Muscle of leg (tissue), 11 donors: Measurements from ENCODE around the gene UAP1L1. TPM values are rescaled to one million over a fixed set of nuclear protein-coding genes. Genes with fewer than 3 reads are reported as not detected.
A peak's percentile ranks its signal among the peaks of the same experiment; 100 is the strongest.

Experiments used
- DNase-seq: peaks from one replicate; pipeline ENCODE4 v3.0.0; 2013
- H3K27ac ChIP-seq: one replicate; pipeline ENCODE4 v1.5.1; 2013; ENCODE audit warnings: mild to moderate bottlenecking, low read length, control low read depth
- H3K27me3 ChIP-seq: one replicate; pipeline ENCODE4 v1.6.1; 2013; ENCODE audit warnings: low read length; ENCODE audit not compliant: control insufficient read depth, insufficient read depth
- H3K36me3 ChIP-seq: one replicate; pipeline ENCODE4 v1.6.1; 2013; ENCODE audit warnings: low read length; ENCODE audit not compliant: control insufficient read depth, insufficient read depth
- H3K4me1 ChIP-seq: one replicate; pipeline ENCODE4 v1.6.1; 2013; ENCODE audit warnings: low read length; ENCODE audit not compliant: control insufficient read depth, insufficient read depth
- H3K4me3 ChIP-seq: one replicate; pipeline ENCODE4 v1.5.1; 2013; ENCODE audit warnings: low read length, control low read depth
- H3K9me3 ChIP-seq: replicated peaks from 2 replicates; pipeline ENCODE4 v1.6.1; 2013; ENCODE audit warnings: low read depth, low read length; ENCODE audit not compliant: control insufficient read depth
- WGBS: methylation state at CpG from one replicate; pipeline ENCODE4 v1.1.5; 2013; ENCODE audit warnings: missing lambda C conversion rate; ENCODE audit not compliant: insufficient coverage; 5-methylcytosine and 5-hydroxymethylcytosine counted together
- polyA plus RNA-seq, 8 donors: library from polyadenylated mRNA; unstranded; fragments of 120-200 nt; gene quantifications; one replicate each; pipeline versions ENCODE4 v1.2.1 to v1.2.3, GENCODE V29; 2013; ENCODE audit warnings: inconsistent platforms in 1 of 8, low replicate concordance in 1 of 8; ENCODE audit not compliant: insufficient read length in 8 of 8, insufficient read depth in 1 of 8
- total RNA-seq: library from RNA; stranded (reverse); fragments of 120-200 nt; gene quantifications from one replicate; pipeline ENCODE4 v1.2.4, GENCODE V29; 2013

UAP1L1 gene
- total and polyA plus RNA-seq, 9 donors, result 1.8 to 3.8 (median 2.1) TPM

GRCh38 chr9:137128158-137128861 lies 51.0 kb downstream of the UAP1L1 start:
- 80% methylated on average over 18 of the region's 19 CpGs for WGBS
- no peak for DNase-seq
- Histone ChIP-seq H3K27me3 (peaks cover 14% of the 10 kb centered on the region), H3K9me3 (peaks cover 7% of the 10 kb centered on the region), H3K27ac (peak overlapping the region; percentile 13), H3K4me1 (peaks cover 24% of the 10 kb centered on the region), H3K36me3 (no peaks in the 10 kb centered on the region), H3K4me3 (peak overlapping the region; percentile 76)

DNA sequence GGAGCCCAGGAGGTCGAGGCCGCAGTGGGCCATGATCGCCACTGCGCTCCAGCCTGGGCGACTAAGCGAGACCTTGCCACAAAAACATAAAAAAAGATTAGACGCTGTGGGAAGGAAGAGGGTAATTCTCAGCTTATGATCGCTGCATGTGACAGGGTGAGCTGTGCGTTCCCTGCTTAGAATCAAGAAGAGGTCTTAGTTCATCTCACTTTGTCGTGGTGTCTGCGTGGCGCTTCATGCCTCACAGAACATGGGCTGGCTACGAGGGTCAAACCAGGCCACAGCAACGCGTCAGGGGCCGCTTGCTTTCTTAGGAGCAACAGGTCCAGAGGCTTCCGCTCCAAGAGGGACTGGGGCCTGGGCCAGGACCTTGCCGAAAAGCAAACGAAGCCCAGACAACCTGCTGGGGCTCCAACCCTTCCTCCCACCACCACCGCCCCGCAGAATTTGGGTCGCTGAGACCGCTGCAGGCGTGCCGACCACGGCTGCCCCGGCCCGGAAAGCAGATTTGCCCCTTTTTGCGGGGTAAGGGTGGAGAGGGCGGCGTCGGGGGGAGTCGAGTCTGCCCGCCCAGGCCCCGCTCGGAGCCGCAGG lies 51.6 kb downstream of the UAP1L1 start:
- peaks cover 15% of the 10 kb centered on the region for H3K27me3 ChIP-seq
- H3K4me1 ChIP-seq, result peaks cover 24% of the 10 kb centered on the region
- H3K27ac ChIP-seq, result no peak overlapping the region
- WGBS, result 24% methylated on average over 32 of the region's 37 CpGs
- no peaks in the 10 kb centered on the region for H3K36me3 ChIP-seq
- H3K4me3 ChIP-seq, result peak overlapping the region; percentile 76
- DNase-seq, result no peak
- peaks cover 7% of the 10 kb centered on the region for H3K9me3 ChIP-seq

DNA sequence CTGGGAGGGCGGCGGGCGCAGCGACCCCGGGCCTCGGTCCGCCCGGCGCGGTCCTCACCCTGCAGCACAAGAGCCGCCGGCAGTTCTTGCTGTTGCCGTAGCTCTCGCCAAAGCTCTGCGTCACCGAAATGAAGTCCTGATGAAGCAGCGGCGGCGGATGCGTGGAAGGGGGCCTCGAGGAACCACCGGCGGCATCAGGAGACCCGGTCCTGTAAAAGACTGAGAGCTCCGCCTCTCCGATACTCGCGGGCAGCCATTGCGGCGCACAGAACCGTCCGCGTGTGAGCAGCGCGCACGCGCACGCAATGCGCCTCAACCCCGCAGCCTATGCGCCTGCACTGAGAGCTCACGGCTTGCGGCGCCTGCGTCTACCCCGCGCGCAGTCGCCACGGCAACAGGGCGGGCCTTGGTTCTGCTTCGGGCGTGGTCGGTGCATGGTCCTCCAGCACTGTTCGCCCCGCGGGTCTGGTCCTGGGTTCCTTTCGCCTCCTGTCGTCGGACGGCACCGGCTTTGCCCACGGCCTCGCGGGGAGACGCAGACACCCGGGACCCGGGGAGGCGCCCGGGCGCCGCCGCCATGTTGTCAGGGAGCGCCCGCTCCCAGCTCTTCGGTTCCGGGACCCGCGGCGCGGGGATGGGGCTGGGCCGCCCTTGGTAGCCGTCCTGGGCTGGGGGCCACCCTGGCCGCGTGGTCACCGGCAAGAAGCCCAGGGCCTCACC lies 52.3 kb downstream of the UAP1L1 start:
- Histone ChIP-seq H3K27ac (peak overlapping the region; percentile 51), H3K27me3 (peaks cover 15% of the 10 kb centered on the region), H3K9me3 (peaks cover 7% of the 10 kb centered on the region), H3K4me3 (peak overlapping the region; percentile 76), H3K4me1 (peaks cover 24% of the 10 kb centered on the region), H3K36me3 (no peaks in the 10 kb centered on the region)
- WGBS, result under 1% methylated on average over 86 of the region's 86 CpGs
- peak; percentile 93 for DNase-seq

GRCh38 chr9:137130176-137130755 lies 52.9 kb downstream of the UAP1L1 start:
- Histone ChIP-seq H3K36me3 (no peaks in the 10 kb centered on the region), H3K27me3 (peaks cover 15% of the 10 kb centered on the region), H3K9me3 (peaks cover 7% of the 10 kb centered on the region), H3K4me1 (peaks cover 24% of the 10 kb centered on the region), H3K27ac (no peak overlapping the region), H3K4me3 (peak overlapping the region; percentile 76)
- WGBS, result 5% methylated on average over 54 of the region's 58 CpGs
- DNase-seq, result no peak

Other genes with a start within 250 kb of the UAP1L1 start
Only the 30 nearest of the 36 such genes appear.
- gene TRAF2, start 191.0 kb upstream of the UAP1L1 start, total RNA-seq, result 5.4 TPM
- gene TRAF2, start 191.0 kb upstream of the UAP1L1 start, polyA plus RNA-seq, result 10 to 100 TPM in 5 of 8 donors, 1 to 10 TPM in 3; 9.1 to 11.9 (median 10.3) TPM
- gene FBXW5, start 132.8 kb upstream of the UAP1L1 start, total RNA-seq, result 49.7 TPM
- gene FBXW5, start 132.8 kb upstream of the UAP1L1 start, polyA plus RNA-seq, result 10 to 100 TPM; 39.9 to 54.8 (median 45.1) TPM
- gene C8G, start 132.3 kb upstream of the UAP1L1 start, total RNA-seq, result 0.58 TPM
- gene C8G, start 132.3 kb upstream of the UAP1L1 start, polyA plus RNA-seq, result 1 to 10 TPM in 1 of 8 donors, under 1 TPM in 6, not detected in 1; 0.17 to 2.3 (median 0.86) TPM
- gene LCN12, start 125.2 kb upstream of the UAP1L1 start, total RNA-seq, result 0.44 TPM
- gene LCN12, start 125.2 kb upstream of the UAP1L1 start, polyA plus RNA-seq, result 1 to 10 TPM in 3 of 8 donors, under 1 TPM in 4, not detected in 1; 0.10 to 5.3 (median 0.75) TPM
- 8.4 TPM for gene PTGDS, start 100.0 kb upstream of the UAP1L1 start, total RNA-seq
- 10 to 100 TPM in 3 of 8 donors, 1 to 10 TPM in 5; 2.8 to 15.9 (median 7.0) TPM for gene PTGDS, start 100.0 kb upstream of the UAP1L1 start, polyA plus RNA-seq
- 0.53 TPM for gene LCNL1, start 94.5 kb upstream of the UAP1L1 start, total RNA-seq
- 1 to 10 TPM in 1 of 8 donors, under 1 TPM in 7; 0.12 to 1.3 (median 0.34) TPM for gene LCNL1, start 94.5 kb upstream of the UAP1L1 start, polyA plus RNA-seq
- 19.1 TPM for gene PAXX, start 85.1 kb upstream of the UAP1L1 start, total RNA-seq
- 10 to 100 TPM; 21.2 to 31.7 (median 27.3) TPM for gene PAXX, start 85.1 kb upstream of the UAP1L1 start, polyA plus RNA-seq
- gene CLIC3, start 80.9 kb upstream of the UAP1L1 start, total RNA-seq, result 0.27 TPM
- 1 to 10 TPM in 2 of 8 donors, under 1 TPM in 6; 0.34 to 8.4 (median 0.64) TPM for gene CLIC3, start 80.9 kb upstream of the UAP1L1 start, polyA plus RNA-seq
- gene ABCA2, start 49.3 kb upstream of the UAP1L1 start, total RNA-seq, result 8.3 TPM
- 10 to 100 TPM; 15.9 to 24.8 (median 19.0) TPM for gene ABCA2, start 49.3 kb upstream of the UAP1L1 start, polyA plus RNA-seq
- not detected for gene FUT7, start 45.4 kb upstream of the UAP1L1 start, total RNA-seq
- under 1 TPM in 4 of 8 donors, not detected in 4; 0.05 to 0.16 (median 0.10) TPM for gene FUT7, start 45.4 kb upstream of the UAP1L1 start, polyA plus RNA-seq
- 32.1 TPM for gene NPDC1, start 31.3 kb upstream of the UAP1L1 start, total RNA-seq
- 10 to 100 TPM; 38.4 to 63.4 (median 44.4) TPM for gene NPDC1, start 31.3 kb upstream of the UAP1L1 start, polyA plus RNA-seq
- gene ENTPD2, start 23.5 kb upstream of the UAP1L1 start, total RNA-seq, result 3.7 TPM
- gene ENTPD2, start 23.5 kb upstream of the UAP1L1 start, polyA plus RNA-seq, result 10 to 100 TPM in 7 of 8 donors, 1 to 10 TPM in 1; 9.6 to 20.6 (median 13.6) TPM
- gene SAPCD2, start 7.0 kb upstream of the UAP1L1 start, total RNA-seq, result 4.2 TPM
- gene SAPCD2, start 7.0 kb upstream of the UAP1L1 start, polyA plus RNA-seq, result 1 to 10 TPM; 3.4 to 7.2 (median 5.6) TPM
- gene MAN1B1, start 9.5 kb downstream of the UAP1L1 start, total RNA-seq, result 40.7 TPM
- 10 to 100 TPM; 38.5 to 59.0 (median 45.8) TPM for gene MAN1B1, start 9.5 kb downstream of the UAP1L1 start, polyA plus RNA-seq
- gene DPP7, start 37.2 kb downstream of the UAP1L1 start, total RNA-seq, result 29.7 TPM
- gene DPP7, start 37.2 kb downstream of the UAP1L1 start, polyA plus RNA-seq, result 10 to 100 TPM; 23.9 to 43.9 (median 31.9) TPM
- gene GRIN1, start 61.6 kb downstream of the UAP1L1 start, total RNA-seq, result not detected
- under 1 TPM in 4 of 8 donors, not detected in 4; 0.07 to 0.17 (median 0.11) TPM for gene GRIN1, start 61.6 kb downstream of the UAP1L1 start, polyA plus RNA-seq
- gene LRRC26, start 92.5 kb downstream of the UAP1L1 start, total RNA-seq, result not detected
- gene LRRC26, start 92.5 kb downstream of the UAP1L1 start, polyA plus RNA-seq, result under 1 TPM in 1 of 8 donors, not detected in 7; 0.14 TPM
- gene TMEM210, start 94.5 kb downstream of the UAP1L1 start, total RNA-seq, result not detected
- gene TMEM210, start 94.5 kb downstream of the UAP1L1 start, polyA plus RNA-seq, result not detected
- 20.4 TPM for gene ANAPC2, start 111.0 kb downstream of the UAP1L1 start, total RNA-seq
- gene ANAPC2, start 111.0 kb downstream of the UAP1L1 start, polyA plus RNA-seq, result 10 to 100 TPM; 23.5 to 41.6 (median 33.5) TPM
- gene SSNA1, start 111.2 kb downstream of the UAP1L1 start, total RNA-seq, result 52.9 TPM
- 10 to 100 TPM; 60.6 to 71.5 (median 68.2) TPM for gene SSNA1, start 111.2 kb downstream of the UAP1L1 start, polyA plus RNA-seq
- 4.6 TPM for gene TPRN, start 123.2 kb downstream of the UAP1L1 start, total RNA-seq
- 10 to 100 TPM in 5 of 8 donors, 1 to 10 TPM in 3; 7.6 to 14.6 (median 10.6) TPM for gene TPRN, start 123.2 kb downstream of the UAP1L1 start, polyA plus RNA-seq
- 25.2 TPM for gene TMEM203, start 128.1 kb downstream of the UAP1L1 start, total RNA-seq
- gene TMEM203, start 128.1 kb downstream of the UAP1L1 start, polyA plus RNA-seq, result 10 to 100 TPM; 34.1 to 38.2 (median 36.6) TPM
- gene NDOR1, start 128.2 kb downstream of the UAP1L1 start, total RNA-seq, result 3.1 TPM
- gene NDOR1, start 128.2 kb downstream of the UAP1L1 start, polyA plus RNA-seq, result 10 to 100 TPM in 1 of 8 donors, 1 to 10 TPM in 7; 5.8 to 10.8 (median 8.2) TPM
- 0.18 TPM for gene RNF208, start 144.7 kb downstream of the UAP1L1 start, total RNA-seq
- gene RNF208, start 144.7 kb downstream of the UAP1L1 start, polyA plus RNA-seq, result 1 to 10 TPM; 2.4 to 5.1 (median 2.8) TPM
- 0.18 TPM for gene CYSRT1, start 147.7 kb downstream of the UAP1L1 start, total RNA-seq
- 1 to 10 TPM in 7 of 8 donors, under 1 TPM in 1; 1.00 to 5.6 (median 3.2) TPM for gene CYSRT1, start 147.7 kb downstream of the UAP1L1 start, polyA plus RNA-seq
- gene RNF224, start 150.0 kb downstream of the UAP1L1 start, total RNA-seq, result not detected
- gene RNF224, start 150.0 kb downstream of the UAP1L1 start, polyA plus RNA-seq, result 1 to 10 TPM in 7 of 8 donors, under 1 TPM in 1; 0.68 to 7.4 (median 2.6) TPM
- 0.04 TPM for gene SLC34A3, start 153.4 kb downstream of the UAP1L1 start, total RNA-seq
- 1 to 10 TPM in 7 of 8 donors, under 1 TPM in 1; 0.47 to 3.6 (median 1.5) TPM for gene SLC34A3, start 153.4 kb downstream of the UAP1L1 start, polyA plus RNA-seq
- 97.1 TPM for gene TUBB4B, start 163.8 kb downstream of the UAP1L1 start, total RNA-seq
- gene TUBB4B, start 163.8 kb downstream of the UAP1L1 start, polyA plus RNA-seq, result 100 to 1,000 TPM; 200 to 222 (median 217) TPM
- not detected for gene STPG3, start 173.8 kb downstream of the UAP1L1 start, total RNA-seq
- gene STPG3, start 173.8 kb downstream of the UAP1L1 start, polyA plus RNA-seq, result under 1 TPM in 7 of 8 donors, not detected in 1; 0.15 to 0.79 (median 0.33) TPM
- gene NELFB, start 177.8 kb downstream of the UAP1L1 start, total RNA-seq, result 25.9 TPM
- gene NELFB, start 177.8 kb downstream of the UAP1L1 start, polyA plus RNA-seq, result 10 to 100 TPM; 50.4 to 57.6 (median 52.9) TPM